HG02973 (cell line): Measurements from ENCODE around the gene C20orf144.
"Not testable (repeated sequence)": the region's sequence is repeated elsewhere in the genome, so short reads cannot be mapped to it uniquely, and the experiment has no call there.

ENCODE experiments used
- ATAC-seq: cut with Tn5 transposase; IDR thresholded peaks from one replicate; pipeline ENCODE4 v1.9.1; 2021; ENCODE audit warnings: moderate library complexity; ENCODE audit not compliant: unreplicated experiment

C20orf144 gene

GRCh38 chr20:33662172-33662571, at the start of gene C20orf144:
Gene C20orf144, plus strand, starts transcription at chr20:33662327. Its CDS starts 19 bp downstream, at chr20:33662346.
- no peak for ATAC-seq

- no peak for ATAC-seq
Measured at GRCh38 chr20:33621717-33622400, 40.3 kb upstream of the C20orf144 start.

GRCh38 chr20:33622705-33623365, 39.3 kb upstream of the C20orf144 start:
- no peak for ATAC-seq

GRCh38 chr20:33624399-33624798, 37.7 kb upstream of the C20orf144 start:
- ATAC-seq: no peak

- no peak for ATAC-seq
Measured at GRCh38 chr20:33626190-33626589, 35.9 kb upstream of the C20orf144 start.

GRCh38 chr20:33627577-33628216, 34.4 kb upstream of the C20orf144 start:
- ATAC-seq: no peak

- no peak for ATAC-seq
Measured at GRCh38 chr20:33629533-33629932, 32.6 kb upstream of the C20orf144 start.

GRCh38 chr20:33629979-33630378, 32.1 kb upstream of the C20orf144 start:
- no peak for ATAC-seq

GRCh38 chr20:33630507-33630906, 31.6 kb upstream of the C20orf144 start:
- no peak for ATAC-seq

- ATAC-seq: not testable (repeated sequence)
Measured at GRCh38 chr20:33631910-33632309, 30.2 kb upstream of the C20orf144 start.

- no peak for ATAC-seq
Measured at GRCh38 chr20:33635341-33635740, 26.8 kb upstream of the C20orf144 start.

- no peak for ATAC-seq
Measured at GRCh38 chr20:33636776-33637175, 25.4 kb upstream of the C20orf144 start.

GRCh38 chr20:33640287-33640686, 21.8 kb upstream of the C20orf144 start:
- ATAC-seq: no peak

- no peak for ATAC-seq
Measured at GRCh38 chr20:33644313-33645071, 17.6 kb upstream of the C20orf144 start.

- no peak for ATAC-seq
Measured at GRCh38 chr20:33645072-33645358, 17.1 kb upstream of the C20orf144 start.

- ATAC-seq: no peak
Measured at GRCh38 chr20:33645396-33645795, 16.7 kb upstream of the C20orf144 start.

GRCh38 chr20:33646191-33646590, 15.9 kb upstream of the C20orf144 start:
- ATAC-seq: no peak

- not testable (repeated sequence) for ATAC-seq
Measured at GRCh38 chr20:33646959-33647602, 15.0 kb upstream of the C20orf144 start.

GRCh38 chr20:33647603-33648395, 14.3 kb upstream of the C20orf144 start:
- ATAC-seq: peak; percentile 47

GRCh38 chr20:33648396-33649004, 13.6 kb upstream of the C20orf144 start:
- ATAC-seq: no peak
